Activated CD4-positive, alpha-beta T cell treated with anti-CD3 and anti-CD28 coated beads, Interleukin-2, amount 50 U/mL, for 24 hours (primary cell): ENCODE measurements around the gene TPK1.
"Not testable (repeated sequence)": the region's sequence is repeated elsewhere in the genome, so short reads cannot be mapped to it uniquely, and the experiment has no call there.

Experiments
- DNase-seq, 2 donors: peaks; one replicate each; pipeline ENCODE4 v3.0.0-alpha.2; 2020; ENCODE audit warnings: low read depth in 1 of 2, low spot score in 1 of 2

The TPK1 gene

DNA sequence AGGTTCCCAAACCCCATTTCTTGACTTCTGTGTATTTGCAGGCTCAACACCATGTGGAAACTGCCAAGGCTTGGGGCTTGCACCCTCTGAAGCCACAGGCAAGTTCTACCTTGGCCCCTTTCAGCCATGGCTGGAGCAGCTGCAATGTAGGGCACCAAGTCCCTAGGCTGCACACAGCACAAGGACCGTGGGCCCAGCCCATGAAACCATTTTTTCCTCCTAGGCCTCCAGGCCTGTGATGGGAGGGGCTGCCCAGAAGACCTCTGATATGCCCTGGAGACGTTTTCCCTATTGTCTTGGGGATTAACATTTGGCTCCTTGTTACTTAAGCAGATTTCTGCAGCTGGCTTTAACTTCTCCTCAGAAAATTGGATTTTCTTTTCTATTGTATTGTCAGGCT is 408.3 kb downstream of the TPK1 start:
- DNase-seq, result not testable (repeated sequence)

DNA sequence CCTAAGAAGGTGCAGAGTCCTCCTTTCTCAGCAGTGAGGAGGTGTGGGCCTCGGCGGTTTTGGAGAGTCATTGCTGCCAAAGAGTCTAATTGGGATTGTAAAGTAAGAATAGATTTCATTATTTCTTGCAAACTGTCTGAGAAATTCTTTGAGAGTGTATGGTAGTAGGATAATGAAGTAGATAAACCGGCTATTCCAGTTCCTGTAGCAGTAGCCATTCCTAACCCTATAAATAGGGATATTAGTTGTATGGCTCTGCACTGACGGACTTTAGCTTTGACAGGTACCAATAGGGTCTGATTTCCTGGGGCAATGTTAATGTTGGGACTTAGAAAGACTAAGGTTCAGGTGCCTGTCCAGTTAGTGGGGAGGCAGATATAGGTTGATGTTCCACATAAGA is 416.9 kb downstream of the TPK1 start:
- DNase-seq, result not testable (repeated sequence)

DNA sequence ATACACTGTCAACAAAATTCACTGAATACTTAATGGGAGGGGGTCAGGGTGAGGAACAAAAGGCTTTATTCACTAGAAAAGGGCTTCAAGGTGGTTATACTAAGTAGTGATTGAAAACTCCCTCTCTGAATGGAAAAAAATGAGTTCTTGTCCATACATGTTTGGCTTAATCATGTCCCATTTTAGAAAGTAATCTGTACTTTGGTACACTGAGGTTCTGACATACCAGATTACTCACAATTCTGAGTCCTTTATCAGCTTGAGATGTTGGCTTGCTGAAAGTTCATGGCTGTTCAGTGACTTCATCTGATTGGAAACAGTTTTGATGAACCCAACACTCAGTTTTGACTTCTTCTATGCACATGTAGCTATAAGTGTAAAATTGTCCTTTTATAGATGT is 419.5 kb downstream of the TPK1 start:
- DNase-seq, result no peak

DNA sequence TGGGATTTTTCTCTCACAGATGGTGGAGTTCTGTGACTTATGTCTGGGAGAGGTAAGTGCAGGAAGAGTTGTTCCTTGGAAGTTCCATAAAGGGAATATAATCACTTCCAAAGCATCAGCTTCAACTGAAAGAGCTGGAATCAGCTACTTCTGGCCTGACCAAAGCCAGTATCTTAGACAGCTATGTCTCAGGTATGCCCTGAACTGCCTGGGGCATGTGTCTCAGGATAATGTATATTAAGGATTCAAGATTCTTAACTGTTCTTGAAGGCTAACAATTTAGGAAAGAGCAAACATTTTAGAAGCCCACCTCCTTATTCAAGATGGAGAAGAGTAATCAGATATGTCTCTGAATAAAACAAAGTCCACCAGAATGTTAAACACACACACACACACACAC is 420.0 kb downstream of the TPK1 start:
- DNase-seq, result no peak

DNA sequence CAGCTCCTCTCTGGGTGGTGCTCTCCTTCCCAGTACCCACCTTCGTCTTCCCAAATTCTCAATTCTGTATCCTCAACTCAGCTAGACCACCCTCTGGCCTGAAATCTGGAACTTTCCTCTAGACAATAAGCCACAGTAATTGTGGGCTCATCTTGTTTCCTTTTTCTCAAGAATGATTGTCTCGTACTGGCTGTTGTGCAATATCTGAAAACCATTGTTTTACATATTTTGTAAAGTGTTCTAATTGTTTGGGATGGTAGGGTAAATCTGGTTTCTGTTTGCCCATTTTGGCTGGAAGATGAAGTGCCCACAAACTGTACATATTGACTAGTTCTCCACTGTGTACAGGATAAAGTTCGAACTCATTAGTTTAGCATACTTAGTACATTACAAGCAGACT is 421.0 kb downstream of the TPK1 start:
- DNase-seq, result no peak

DNA sequence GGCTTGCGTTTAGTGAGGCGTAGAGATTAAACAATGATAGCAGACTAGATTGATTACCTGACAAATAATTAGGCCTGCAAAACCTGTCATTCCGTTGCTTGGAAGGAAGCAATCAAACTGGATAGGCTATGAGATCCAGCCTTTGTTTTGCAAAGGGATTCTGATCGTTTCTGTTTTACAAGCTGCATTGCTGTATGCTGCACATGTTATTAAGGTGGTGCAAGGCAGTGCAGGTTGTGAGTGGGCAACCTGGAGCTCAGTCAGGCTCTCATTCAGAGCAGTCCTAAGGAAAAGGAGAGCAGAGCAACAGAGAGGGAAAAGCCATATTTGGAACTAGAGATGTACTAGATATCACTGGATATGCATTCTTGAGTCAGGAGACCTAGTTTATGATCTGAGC is 425.4 kb downstream of the TPK1 start:
- DNase-seq, result no peak

DNA sequence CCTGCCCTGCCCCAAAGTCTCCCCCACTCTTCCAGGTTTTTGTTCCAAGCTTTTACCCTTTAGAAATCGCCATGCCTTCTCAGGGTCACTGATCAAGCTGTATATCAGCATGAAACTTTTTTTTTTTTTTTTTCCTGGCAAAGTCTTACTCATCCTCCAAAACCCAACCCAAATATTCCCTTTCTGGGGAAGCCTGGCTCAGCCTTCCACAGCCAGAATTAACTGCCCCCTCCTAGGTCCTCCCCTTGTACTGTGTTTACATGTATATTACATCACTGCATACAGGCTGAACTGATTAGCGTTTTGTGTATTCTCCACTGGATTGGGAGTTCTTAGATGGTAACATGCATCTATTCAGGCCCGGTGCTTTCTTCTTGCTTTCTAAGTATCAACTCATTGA is 427.7 kb downstream of the TPK1 start:
- DNase-seq, result no peak

DNA sequence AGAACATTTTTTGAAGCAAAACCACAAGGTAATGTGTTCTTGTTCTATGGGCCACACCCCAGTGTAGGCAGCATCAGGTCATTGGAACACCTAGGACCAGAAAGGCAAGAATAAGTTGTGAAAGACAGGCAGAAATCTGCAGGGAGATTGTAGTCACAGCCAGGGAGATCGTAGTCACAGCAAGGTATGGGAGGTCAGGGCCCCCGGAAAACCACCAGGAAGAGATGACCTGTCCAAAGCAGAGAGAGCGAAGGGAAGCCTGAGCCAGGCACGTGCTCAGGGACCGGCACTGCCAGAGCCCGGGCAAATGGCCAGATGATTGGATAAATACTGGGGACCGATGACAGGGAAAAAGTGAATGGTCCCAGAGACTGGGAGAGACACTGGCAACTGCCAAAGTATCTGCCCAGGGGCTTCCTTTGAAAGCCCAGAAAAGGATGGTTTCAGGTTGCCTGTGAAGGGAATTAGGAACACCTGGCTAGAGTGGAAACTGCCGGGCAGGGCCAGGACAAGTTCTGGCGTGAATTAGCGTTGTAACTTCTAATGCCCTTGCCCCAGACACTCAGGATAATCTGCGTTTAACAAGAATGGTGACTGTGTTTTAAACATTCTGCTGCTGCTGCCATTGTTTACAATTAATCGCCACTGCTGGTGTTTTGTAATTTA is 428.5 kb downstream of the TPK1 start:
- no peak for DNase-seq

DNA sequence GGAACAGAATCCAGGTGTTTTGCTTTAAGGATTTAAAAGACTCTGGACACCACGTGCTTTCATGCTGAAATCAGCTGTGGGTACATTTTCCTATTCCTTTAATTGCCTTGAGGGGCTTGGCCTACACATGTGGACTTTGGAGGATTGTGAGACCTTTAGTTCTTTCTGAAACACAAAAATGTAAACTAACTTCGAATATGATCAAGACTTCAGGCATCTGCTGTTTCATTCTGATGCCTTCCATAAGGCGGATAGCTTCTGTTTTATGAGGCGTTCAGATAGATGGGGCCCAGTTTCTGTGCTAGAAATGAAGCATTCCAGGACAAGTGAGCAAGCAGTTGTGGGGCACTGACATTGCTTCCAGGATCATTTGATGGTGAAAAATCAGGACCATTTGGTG is 430.9 kb downstream of the TPK1 start:
- DNase-seq, result no peak

DNA sequence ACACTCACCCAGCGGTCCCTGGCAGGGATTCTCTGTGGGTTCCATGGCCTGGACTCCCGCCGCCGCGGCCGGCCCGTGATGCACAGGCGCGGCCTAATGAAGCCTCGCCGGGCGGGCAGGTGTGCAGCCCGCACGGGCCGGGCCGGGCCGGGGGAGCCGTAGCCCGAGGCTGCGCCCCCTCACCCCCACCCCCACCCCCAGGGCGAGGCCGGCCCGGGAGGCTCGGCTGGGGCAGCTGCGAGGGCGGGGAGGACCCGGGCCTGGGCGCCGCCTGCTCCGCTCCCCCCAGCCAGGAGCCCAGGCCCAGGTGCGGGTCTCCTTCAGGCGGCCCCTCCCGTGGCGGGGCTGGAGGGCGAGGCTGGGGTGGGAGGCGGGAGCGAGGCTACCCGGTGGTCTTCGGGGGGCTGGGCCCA is 432.2 kb downstream of the TPK1 start, which contains the start of gene NOBOX:
TSS of gene NOBOX (minus strand) at position 45 of the 413 bp plus-strand sequence.
- DNase-seq, result no peak

DNA sequence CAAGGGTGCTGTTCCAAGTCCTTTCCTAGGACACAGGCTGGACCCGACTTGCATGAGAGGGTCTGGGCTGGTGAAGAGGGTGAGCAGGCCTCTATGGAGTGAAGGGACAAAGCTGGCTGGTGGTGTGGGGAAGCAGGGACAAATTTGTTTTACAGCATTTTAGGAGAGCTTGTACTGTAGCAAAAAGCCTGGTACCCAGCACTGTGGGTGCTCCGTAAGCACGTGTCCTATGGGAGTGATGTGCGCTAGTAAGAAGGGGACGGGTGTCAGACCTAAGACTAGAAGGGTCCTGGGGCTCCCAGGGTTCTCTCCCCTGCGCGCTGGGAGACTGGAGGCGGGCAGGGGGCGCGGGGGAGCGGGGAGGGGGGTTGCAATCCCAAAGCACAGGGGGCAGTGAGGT is 432.8 kb downstream of the TPK1 start:
- DNase-seq, result no peak
